RWPE2 (cell line): Measurements from ENCODE around the gene SEL1L.

ENCODE experiments used
- ATAC-seq: fragments of 200-7000 bp; cut with Tn5 transposase; 3 replicates; pipeline ENCODE4 v1.9.1; 2021; ENCODE audit warnings: low read depth
- DNase-seq: peaks from one replicate; pipeline ENCODE4 v3.0.0-alpha.2; 2020; ENCODE audit warnings: low spot score
- H3K27ac ChIP-seq: fragments of 450-650 bp; 2 replicates; pipeline ENCODE4 v1.5.1; 2017; ENCODE audit warnings: mild to moderate bottlenecking; ENCODE audit not compliant: poor library complexity, severe bottlenecking
- H3K27me3 ChIP-seq: fragments of 250-450 bp; sonication (Bioruptor Pico); 2 replicates; pipeline ENCODE4 v1.5.1; 2021; ENCODE audit warnings: mild to moderate bottlenecking, moderate library complexity; ENCODE audit not compliant: insufficient read depth, poor library complexity, severe bottlenecking
- H3K36me3 ChIP-seq: fragments of 250-450 bp; sonication (Bioruptor Pico); 2 replicates; pipeline ENCODE4 v1.5.1; 2020; ENCODE audit warnings: low read depth, mild to moderate bottlenecking, moderate library complexity
- H3K4me1 ChIP-seq: fragments of 250-450 bp; sonication (Bioruptor Pico); 2 replicates; pipeline ENCODE4 v1.5.1; 2021; ENCODE audit warnings: mild to moderate bottlenecking, moderate library complexity; ENCODE audit not compliant: insufficient read depth, poor library complexity, severe bottlenecking
- H3K4me3 ChIP-seq: fragments of 250-450 bp; sonication (Bioruptor Pico); 2 replicates; pipeline ENCODE4 v1.5.1; 2021; ENCODE audit warnings: mild to moderate bottlenecking, moderate library complexity; ENCODE audit not compliant: severe bottlenecking
- H3K9me3 ChIP-seq: fragments of 250-450 bp; sonication (Bioruptor Pico); 2 replicates; pipeline ENCODE4 v1.5.1; 2021; ENCODE audit warnings: mild to moderate bottlenecking, moderate library complexity; ENCODE audit not compliant: severe bottlenecking
- CTCF ChIP-seq: fragments of 450-650 bp; IDR thresholded peaks from one replicate; pipeline ENCODE4 v1.5.1; 2017; ENCODE audit warnings: mild to moderate bottlenecking, moderate library complexity; ENCODE audit not compliant: poor library complexity, severe bottlenecking

SEL1L gene

GRCh38 chr14:81537193-81537592 is 3.5 kb upstream of the SEL1L start:
- Histone ChIP-seq H3K9me3 (no peaks in the 10 kb centered on the region), H3K27ac (no peak overlapping the region), H3K4me1 (peaks cover 10% of the 10 kb centered on the region), H3K27me3 (peaks cover 6% of the 10 kb centered on the region), H3K36me3 (peaks cover 3% of the 10 kb centered on the region), H3K4me3 (no peak overlapping the region)
- ATAC-seq (no peak), DNase-seq (no peak)
- TF ChIP-seq CTCF, result no peak

DNA sequence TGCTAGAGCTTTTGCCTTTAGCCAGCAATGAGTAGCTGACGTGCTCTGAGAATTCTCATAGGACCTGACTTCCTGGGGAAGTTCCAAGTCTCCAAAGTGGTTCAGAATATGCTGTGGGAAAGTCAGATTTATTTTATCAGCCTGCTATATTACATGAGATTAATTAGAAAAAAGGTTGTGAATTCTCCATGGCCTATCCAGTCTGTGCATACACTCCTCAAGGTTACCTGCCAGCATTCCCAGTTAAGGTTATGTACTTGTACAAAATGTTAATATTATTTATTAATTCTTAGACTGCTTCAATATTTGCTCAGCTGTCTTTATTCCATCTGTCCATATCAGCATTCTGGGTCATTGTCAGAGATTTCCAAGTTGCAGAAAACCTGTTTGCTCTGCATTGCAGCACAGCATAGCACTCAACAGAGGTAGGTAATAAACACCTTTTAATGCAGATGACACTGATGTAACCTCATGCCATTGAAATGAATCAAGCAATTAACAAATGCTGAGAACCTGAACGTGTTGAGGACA is 2.7 kb upstream of the SEL1L start:
- no peak for ATAC-seq
- H3K36me3 ChIP-seq, result peaks cover 12% of the 10 kb centered on the region
- H3K4me3 ChIP-seq, result no peak overlapping the region
- no peaks in the 10 kb centered on the region for H3K27me3 ChIP-seq
- H3K9me3 ChIP-seq, result no peaks in the 10 kb centered on the region
- H3K27ac ChIP-seq, result no peak overlapping the region
- DNase-seq, result no peak
- no peak for TF ChIP-seq CTCF
- H3K4me1 ChIP-seq, result peaks cover 12% of the 10 kb centered on the region

DNA sequence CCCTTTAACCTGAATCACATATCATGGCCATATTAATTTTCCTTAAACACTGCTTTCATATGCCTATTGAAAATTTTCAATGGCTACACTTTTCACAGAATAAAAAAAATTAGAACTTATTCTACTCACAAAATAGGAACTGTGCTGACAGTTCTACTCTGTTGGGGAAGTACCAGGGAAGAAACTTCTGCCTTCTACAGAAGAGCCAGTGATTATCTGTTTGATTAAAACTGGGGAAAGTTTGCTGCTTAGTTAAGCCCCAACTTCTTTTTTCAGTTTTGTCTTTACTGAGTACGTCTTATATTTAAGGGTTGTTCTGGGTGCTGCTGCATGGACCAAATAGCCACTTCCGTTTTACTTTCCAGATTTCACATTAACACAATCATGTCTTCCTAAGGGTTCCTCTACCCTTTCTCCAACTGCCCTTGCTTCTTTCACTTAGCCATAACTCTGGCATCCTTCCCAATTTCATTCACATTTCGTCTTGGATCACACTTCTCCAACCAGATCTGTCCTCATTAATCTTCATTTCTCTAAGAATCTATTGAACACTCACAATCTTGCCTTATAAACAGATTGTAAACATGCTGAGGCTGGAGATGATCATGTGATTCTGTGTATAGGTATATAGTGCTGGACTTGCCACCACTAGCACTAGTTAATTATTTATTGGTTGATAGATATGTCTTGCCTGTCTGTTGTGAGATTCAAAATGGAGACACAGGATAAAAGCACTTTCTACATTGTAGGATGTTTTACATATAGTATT is 1.9 kb upstream of the SEL1L start:
- Histone ChIP-seq H3K4me1 (peaks cover 12% of the 10 kb centered on the region), H3K4me3 (no peak overlapping the region), H3K36me3 (peaks cover 19% of the 10 kb centered on the region), H3K27me3 (no peaks in the 10 kb centered on the region), H3K27ac (no peak overlapping the region), H3K9me3 (no peaks in the 10 kb centered on the region)
- ATAC-seq (no peak), DNase-seq (no peak)
- no peak for TF ChIP-seq CTCF

- no peak for DNase-seq
- Histone ChIP-seq H3K36me3 (peaks cover 22% of the 10 kb centered on the region), H3K9me3 (no peaks in the 10 kb centered on the region), H3K27me3 (no peaks in the 10 kb centered on the region), H3K4me1 (peaks cover 18% of the 10 kb centered on the region), H3K27ac (no peak overlapping the region), H3K4me3 (peak overlapping the region; percentile 17)
- TF ChIP-seq CTCF, result no peak
- ATAC-seq, result no peak
These were observed 939 bp upstream of the SEL1L start for GRCh38 chr14:81534510-81535074.

GRCh38 chr14:81533212-81533535 is 479 bp downstream of the SEL1L start:
- no peak for TF ChIP-seq CTCF
- no peak for ATAC-seq
- no peak for DNase-seq
- H3K4me1 ChIP-seq, result peaks cover 24% of the 10 kb centered on the region
- peak overlapping the region; percentile 98 for H3K4me3 ChIP-seq
- H3K27me3 ChIP-seq, result no peaks in the 10 kb centered on the region
- peaks cover 32% of the 10 kb centered on the region for H3K36me3 ChIP-seq
- no peak overlapping the region for H3K27ac ChIP-seq
- no peaks in the 10 kb centered on the region for H3K9me3 ChIP-seq
